Measurements from ENCODE around the gene NF2. TPM values are rescaled to one million over a fixed set of nuclear protein-coding genes. Genes with fewer than 3 reads are reported as not detected.

NF2 gene
- total and polyA plus RNA-seq, 2 of the 8 experiments (the other 6 are each of a cell fraction or from before 2014, with no cell fraction given), result 17.6 to 53.6 TPM

DNA sequence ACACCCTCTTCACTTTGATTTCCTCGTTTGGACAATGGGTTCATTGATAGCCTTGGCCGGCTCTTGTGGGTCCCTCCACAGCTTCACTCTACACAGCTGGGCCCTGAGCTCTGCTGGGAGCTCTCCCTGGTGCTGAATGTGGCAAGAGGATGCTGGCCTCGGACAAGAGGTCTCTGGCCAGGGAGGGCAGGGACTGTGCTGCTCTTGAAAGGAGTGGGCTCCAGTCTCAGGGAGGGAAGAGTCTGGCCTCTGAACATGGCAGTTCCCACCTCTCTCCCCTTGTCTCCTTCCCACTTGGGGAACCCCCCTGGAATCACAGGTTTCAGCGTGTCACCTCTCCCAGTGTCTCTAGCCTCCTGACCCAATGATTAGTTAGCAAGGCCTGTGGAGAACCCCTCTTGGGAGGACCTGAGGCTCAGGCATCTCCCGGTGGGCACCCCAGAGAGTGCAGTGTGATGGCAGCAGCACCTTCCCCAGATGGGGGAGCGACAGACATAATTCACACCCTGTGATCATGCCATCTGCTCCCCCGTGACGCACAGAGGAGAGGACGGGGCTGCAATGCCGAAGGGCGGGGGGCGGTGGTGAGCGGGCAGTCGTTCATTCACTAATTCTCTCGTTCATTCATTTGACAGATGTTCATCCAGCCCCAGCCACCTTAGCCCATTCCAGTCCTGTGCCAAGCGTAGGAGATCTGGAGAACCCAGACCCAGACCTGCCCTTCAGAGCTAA, 113.5 kb downstream of the NF2 start:
- Histone ChIP-seq H3K23ac (ENCODE audit: insufficient read length) (no peak overlapping the region), H3K36me3 (ENCODE audit: control insufficient read depth in 2 of 4, insufficient read depth in 4 of 4, low read length in 3 of 4) (no peaks in the 10 kb centered on the region), H4K5ac (ENCODE audit: insufficient read length, low read depth, low read length) (no peak overlapping the region), H2BK20ac (ENCODE audit: low read length) (no peak overlapping the region), H3K9me3 (ENCODE audit: insufficient read depth in 2 of 2, low read depth in 1 of 2, low read length in 1 of 2) (no peaks in the 10 kb centered on the region), H4K20me1 (replicated peaks in 1 of 2; ENCODE audit: control insufficient read depth in 1 of 2, insufficient read depth in 2 of 2, low read length in 2 of 2) (peaks cover 0 to 5% of the 10 kb centered on the region in 2 experiments), H4K91ac (replicated peaks; ENCODE audit: insufficient read length, low read length) (no peak overlapping the region), H2AFZ (ENCODE audit: low read length) (no peak overlapping the region), H2BK120ac (replicated peaks; ENCODE audit: low read depth, low read length) (no peak overlapping the region), H3K27me3 (replicated peaks in 1 of 4; ENCODE audit: control insufficient read depth in 3 of 4, extremely low read depth in 1 of 4, insufficient read depth in 3 of 4, low read length in 3 of 4) (peaks cover 21 to 36% (median 32%) of the 10 kb centered on the region in 4 experiments), H3K27ac (ENCODE audit: low read depth, low read length) (no peak overlapping the region), H3K18ac (ENCODE audit: extremely low read depth, low read length) (no peak overlapping the region), H3K14ac (ENCODE audit: insufficient read length) (no peak overlapping the region), H3K9ac (replicated peaks in 1 of 4; ENCODE audit: extremely low read depth in 1 of 4, low read depth in 3 of 4, low read length in 3 of 4) (no peak overlapping the region), H3K4ac (replicated peaks; ENCODE audit: insufficient read length, low read depth, low read length) (no peak overlapping the region), H3K79me1 (ENCODE audit: low read depth, low read length) (no peaks in the 10 kb centered on the region; the same call in 1 of the 2 replicates), H3K4me1 (replicated peaks in 1 of 4; ENCODE audit: control insufficient read depth in 3 of 4, insufficient read depth in 4 of 4, low read length in 3 of 4) (peaks cover 0 to 14% (median 4%) of the 10 kb centered on the region in 4 experiments; a peak in 6 of 7 replicates), H3K23me2 (ENCODE audit: low read depth, low read length) (peaks cover 5% of the 10 kb centered on the region; the same call in 1 of the 2 replicates), H3K79me2 (ENCODE audit: control insufficient read depth in 1 of 2, insufficient read depth in 2 of 2, low read length in 2 of 2) (no peaks in the 10 kb centered on the region), H2AK5ac (ENCODE audit: low read depth, low read length) (no peak overlapping the region), H2BK15ac (ENCODE audit: low read length) (no peak overlapping the region), H4K8ac (ENCODE audit: extremely low read depth, insufficient read depth, low read length) (no peak overlapping the region), H2BK5ac (ENCODE audit: low read depth, low read length) (no peak overlapping the region), H3K56ac (replicated peaks; ENCODE audit: insufficient read length, low read depth, low read length) (no peak overlapping the region), H3K4me2 (ENCODE audit: insufficient read depth in 1 of 2, low read depth in 2 of 2, low read length in 2 of 2) (no peak overlapping the region), H3K4me3 (ENCODE audit: extremely low read depth in 1 of 4, insufficient read depth in 2 of 4, low read depth in 3 of 4, low read length in 4 of 4) (no peak overlapping the region), H2BK12ac (ENCODE audit: low read depth, low read length) (no peak overlapping the region)
- ChIA-PET POLR2A (ENCODE audit: partially characterized antibody) (interaction anchor here (0.6 to 1.3 kb wide), 3 partner anchors 9 to 17 kb away, joined by 3 read pairs; no protein-coding TSS in a partner anchor), CTCF (ENCODE audit: partially characterized antibody) (interaction anchor here (0.6 to 4.1 kb wide), 14 partner anchors 9 to 91 kb away, joined by 3 to 25 read pairs (median 4); no protein-coding TSS in a partner anchor)
- 72% methylated on average over 14 of the region's 16 CpGs; no CpG with 5 or more reads in 1 of the 2 experiments for WGBS, 2 experiments (ENCODE audit: extremely low coverage in 1 of 2, insufficient coverage in 1 of 2, insufficient read length in 1 of 2, insufficient replicate concordance in 2 of 2, low coverage in 1 of 2, low lambda C conversion rate in 2 of 2, missing lambda C conversion rate in 1 of 2)
- FAIRE-seq (no peak), DNase-seq (ENCODE audit: low read depth in 1 of 2, low spot score in 2 of 2) (peak in 1 of 2 experiments; percentile 86)
- TF ChIP-seq CEBPB (IDR thresholded peaks at IDR 0.05; ENCODE audit: low read depth, low read length), result no peak
- TF ChIP-seq EZH2 (IDR thresholded peaks at IDR 0.05; ENCODE audit: low read depth, low read length, severe bottlenecking), result no peak
- no peak for TF ChIP-seq EP300 (IDR thresholded peaks at IDR 0.05; ENCODE audit: borderline replicate concordance in 1 of 2, low read depth in 2 of 2, low read length in 2 of 2)
- TF ChIP-seq SAP30 (IDR thresholded peaks at IDR 0.05; ENCODE audit: insufficient read depth, insufficient replicate concordance, low read length), result peak; percentile 97
- no peak for TF ChIP-seq RXRA (IDR thresholded peaks at IDR 0.05; ENCODE audit: insufficient read depth, low read depth, low read length)
- no peak for TF ChIP-seq POU5F1 (IDR thresholded peaks at IDR 0.05; ENCODE audit: low read depth, low read length)
- no peak for TF ChIP-seq SP1 (IDR thresholded peaks at IDR 0.05; ENCODE audit: low read depth, low read length)
- peak; percentile 71 for TF ChIP-seq TAF7 (optimal IDR thresholded peaks at IDR 0.05; ENCODE audit: borderline replicate concordance, low read depth, low read length)
- 0 out of 2 replicates have a peak, but pooled peaks have one; percentile 15 for TF ChIP-seq YY1 (IDR thresholded peaks at IDR 0.05; ENCODE audit: low read depth, low read length)
- TF ChIP-seq TCF12 (IDR thresholded peaks at IDR 0.05; ENCODE audit: low read depth, low read length), result 0 out of 2 replicates have a peak, but pooled peaks have one; percentile 44
- no peak for TF ChIP-seq KDM5A (IDR thresholded peaks at IDR 0.05; ENCODE audit: low read length)
- peak; percentile 99 for TF ChIP-seq SIN3A (conservative IDR thresholded peaks at IDR 0.05 in 1 of 2, IDR thresholded peaks at IDR 0.05 in 1 of 2; ENCODE audit: low read depth in 1 of 2, low read length in 2 of 2)
